AML-193 (cell line): Measurements from ENCODE around the gene C16orf74.

Source experiments
- DNase-seq, 2 experiments: peaks; one replicate each; lab custom pipeline; 2025; lab: John Stamatoyannopoulos, UW

Gene C16orf74

GRCh38 chr16:85746460-85747215, 4.3 kb downstream of the C16orf74 start:
- DNase-seq: no peak

GRCh38 chr16:85738923-85739715, 11.8 kb downstream of the C16orf74 start:
- no peak for DNase-seq

GRCh38 chr16:85736921-85737320, 14.0 kb downstream of the C16orf74 start:
- no peak for DNase-seq

- no peak for DNase-seq
Measured at GRCh38 chr16:85735946-85736345, 14.9 kb downstream of the C16orf74 start.

GRCh38 chr16:85735225-85735635, 15.7 kb downstream of the C16orf74 start:
- DNase-seq: no peak

- no peak for DNase-seq
Measured at GRCh38 chr16:85734311-85735017, 16.4 kb downstream of the C16orf74 start.

- DNase-seq: peak; percentile 69 to 74
Measured at GRCh38 chr16:85733839-85734170, 17.1 kb downstream of the C16orf74 start.

- peak; percentile 87 to 91 for DNase-seq
Measured at GRCh38 chr16:85733155-85733838, 17.6 kb downstream of the C16orf74 start.

GRCh38 chr16:85731179-85731578, 19.7 kb downstream of the C16orf74 start:
- DNase-seq: no peak

GRCh38 chr16:85730186-85730465, 20.8 kb downstream of the C16orf74 start:
- peak; percentile 13 to 16 for DNase-seq

- no peak for DNase-seq
Measured at GRCh38 chr16:85729452-85730185, 21.3 kb downstream of the C16orf74 start.

- DNase-seq: no peak
Measured at GRCh38 chr16:85728879-85729278, 22.0 kb downstream of the C16orf74 start.

- DNase-seq: no peak
Measured at GRCh38 chr16:85724936-85725335, 26.0 kb downstream of the C16orf74 start.

- no peak for DNase-seq
Measured at GRCh38 chr16:85724126-85724879, 26.6 kb downstream of the C16orf74 start.

- no peak for DNase-seq
Measured at GRCh38 chr16:85722128-85722893, 28.6 kb downstream of the C16orf74 start.

GRCh38 chr16:85720302-85720637, 30.6 kb downstream of the C16orf74 start:
- no peak for DNase-seq

GRCh38 chr16:85719605-85720301, 31.1 kb downstream of the C16orf74 start:
- DNase-seq: no peak

- no peak for DNase-seq
Measured at GRCh38 chr16:85718682-85719081, 32.2 kb downstream of the C16orf74 start.

- DNase-seq: no peak
Measured at GRCh38 chr16:85718153-85718477, 32.8 kb downstream of the C16orf74 start.
